ENCODE results near the gene CLIP1.

- TF ChIP-seq, protein P1, sequence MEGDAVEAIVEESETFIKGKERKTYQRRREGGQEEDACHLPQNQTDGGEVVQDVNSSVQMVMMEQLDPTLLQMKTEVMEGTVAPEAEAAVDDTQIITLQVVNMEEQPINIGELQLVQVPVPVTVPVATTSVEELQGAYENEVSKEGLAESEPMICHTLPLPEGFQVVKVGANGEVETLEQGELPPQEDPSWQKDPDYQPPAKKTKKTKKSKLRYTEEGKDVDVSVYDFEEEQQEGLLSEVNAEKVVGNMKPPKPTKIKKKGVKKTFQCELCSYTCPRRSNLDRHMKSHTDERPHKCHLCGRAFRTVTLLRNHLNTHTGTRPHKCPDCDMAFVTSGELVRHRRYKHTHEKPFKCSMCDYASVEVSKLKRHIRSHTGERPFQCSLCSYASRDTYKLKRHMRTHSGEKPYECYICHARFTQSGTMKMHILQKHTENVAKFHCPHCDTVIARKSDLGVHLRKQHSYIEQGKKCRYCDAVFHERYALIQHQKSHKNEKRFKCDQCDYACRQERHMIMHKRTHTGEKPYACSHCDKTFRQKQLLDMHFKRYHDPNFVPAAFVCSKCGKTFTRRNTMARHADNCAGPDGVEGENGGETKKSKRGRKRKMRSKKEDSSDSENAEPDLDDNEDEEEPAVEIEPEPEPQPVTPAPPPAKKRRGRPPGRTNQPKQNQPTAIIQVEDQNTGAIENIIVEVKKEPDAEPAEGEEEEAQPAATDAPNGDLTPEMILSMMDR (IDR thresholded peaks at IDR 0.05; ENCODE audit: low read length): no peak
- TF ChIP-seq EZH2 (IDR thresholded peaks at IDR 0.05; ENCODE audit: borderline replicate concordance, low read length): no peak
Measured at GRCh38 chr12:122449317-122449716, 26.8 kb upstream of the CLIP1 start.
